ENCODE data around the gene RNASEH2A. TPM values are rescaled to one million over a fixed set of nuclear protein-coding genes. Genes with fewer than 3 reads are reported as not detected.

RNASEH2A gene
- total RNA-seq: 16.4 and 17.2 TPM in 2 replicates

DNA sequence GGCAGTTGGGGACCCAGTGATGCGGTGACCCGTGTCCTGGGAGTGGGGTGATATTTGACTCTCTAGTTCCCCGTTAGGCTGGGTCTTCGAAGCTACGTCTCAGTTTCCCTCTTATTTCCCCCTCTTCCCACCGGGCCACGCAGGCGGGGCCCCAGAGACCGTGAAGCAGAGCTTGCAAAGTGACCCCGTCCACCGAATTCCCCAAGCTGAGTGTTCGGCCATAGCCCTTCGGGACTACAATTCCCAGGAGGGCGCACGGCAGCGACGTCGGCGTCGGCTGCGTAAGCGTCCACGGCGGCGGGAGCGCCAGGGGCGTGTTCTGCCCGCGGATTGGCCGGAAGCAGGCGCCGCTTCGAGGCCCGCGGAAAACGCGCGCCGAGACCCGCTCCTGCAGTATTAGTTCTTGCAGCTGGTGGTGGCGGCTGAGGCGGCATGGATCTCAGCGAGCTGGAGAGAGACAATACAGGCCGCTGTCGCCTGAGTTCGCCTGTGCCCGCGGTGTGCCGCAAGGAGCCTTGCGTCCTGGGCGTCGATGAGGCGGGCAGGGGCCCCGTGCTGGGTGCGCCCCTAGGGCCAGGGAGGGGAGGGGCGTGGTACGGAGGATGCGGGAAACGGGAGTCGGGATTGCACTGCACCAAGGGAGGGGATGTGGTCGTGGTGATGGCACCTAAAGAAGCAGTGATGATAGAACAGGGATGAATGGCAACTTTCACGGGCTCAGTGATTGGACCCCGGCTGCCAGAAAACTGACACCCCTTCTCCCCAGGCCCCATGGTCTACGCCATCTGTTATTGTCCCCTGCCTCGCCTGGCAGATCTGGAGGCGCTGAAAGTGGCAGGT lies at the start of gene RNASEH2A:
TSS of gene RNASEH2A (plus strand) at position 343 of the 840 bp plus-strand sequence. CDS start at position 433, 90 bp downstream.
- no peak for DNase-seq (ENCODE audit: extremely low read depth, low read depth, low spot score)

DNA sequence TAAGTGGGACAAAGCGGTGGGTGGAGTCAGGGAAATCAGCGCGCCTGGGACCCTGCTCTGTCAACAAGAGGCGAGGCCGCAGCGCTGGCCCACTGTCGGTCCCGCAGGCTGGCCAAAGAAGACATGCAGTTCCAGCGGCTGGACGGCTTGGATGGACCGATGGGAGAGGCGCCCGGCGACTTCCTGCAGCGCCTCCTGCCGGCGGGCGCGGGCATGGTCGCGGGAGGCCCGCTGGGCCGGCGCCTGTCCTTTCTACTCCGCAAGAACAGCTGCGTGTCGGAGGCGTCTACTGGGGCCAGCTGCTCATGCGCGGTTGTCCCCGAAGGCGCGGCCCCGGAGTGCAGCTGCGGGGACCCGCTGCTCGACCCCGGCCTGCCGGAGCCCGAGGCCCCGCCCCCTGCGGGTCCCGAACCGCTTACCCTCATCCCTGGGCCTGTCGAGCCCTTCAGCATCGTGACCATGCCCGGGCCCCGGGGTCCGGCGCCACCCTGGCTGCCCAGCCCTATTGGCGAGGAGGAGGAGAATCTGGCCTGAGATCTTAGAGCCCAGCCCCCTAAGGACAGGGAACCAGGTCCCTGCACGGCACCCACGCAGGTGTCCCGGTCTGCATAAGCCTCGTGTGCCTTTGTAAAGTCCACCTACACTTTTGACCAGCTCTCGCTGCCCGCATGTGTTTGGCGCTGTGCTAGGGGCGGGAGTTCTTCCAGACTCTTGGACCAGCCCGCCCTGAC lies 48.7 kb upstream of the RNASEH2A start:
- DNase-seq (ENCODE audit: extremely low read depth, low read depth, low spot score): no peak

DNA sequence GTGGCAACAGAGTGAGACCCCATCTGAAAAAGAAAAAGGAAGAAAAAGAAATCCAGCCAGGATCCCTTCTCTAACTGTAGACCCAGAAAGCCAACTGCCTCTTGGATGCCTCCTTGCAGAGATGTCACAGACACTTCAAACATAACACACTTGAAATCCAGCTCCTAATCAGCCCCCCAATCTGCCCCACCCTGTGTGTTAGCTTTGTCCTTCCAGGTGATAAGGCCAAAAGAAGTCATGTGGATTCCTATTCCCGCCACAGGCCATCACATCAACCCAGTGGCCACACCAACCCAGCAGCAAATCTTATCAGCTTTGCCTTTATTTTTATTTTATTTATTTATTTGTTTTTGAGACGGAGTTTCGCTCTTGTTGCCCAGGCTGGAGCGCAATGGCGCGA lies 46.7 kb upstream of the RNASEH2A start:
- no peak for DNase-seq (ENCODE audit: extremely low read depth, low read depth, low spot score)

DNA sequence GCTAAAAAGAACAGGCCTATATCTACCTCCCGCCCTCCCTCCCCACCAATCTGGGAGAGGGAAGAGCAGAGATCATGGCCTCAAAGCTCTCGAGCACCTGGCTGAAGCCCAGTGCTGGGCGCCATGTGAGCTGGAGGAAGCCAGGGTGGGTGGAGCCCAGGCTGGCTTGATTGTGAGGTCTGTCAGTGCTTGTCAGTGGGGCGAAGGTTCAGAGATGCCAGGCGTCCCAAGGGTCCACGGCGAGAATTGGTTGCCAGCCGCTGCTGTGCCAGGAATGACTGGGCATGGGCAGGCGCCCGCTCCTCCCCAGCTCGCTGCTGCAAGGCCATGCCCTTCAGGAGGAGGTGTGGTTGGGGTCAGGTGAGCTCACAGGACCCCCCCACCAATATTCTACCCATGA lies 43.3 kb upstream of the RNASEH2A start:
- DNase-seq (ENCODE audit: extremely low read depth, low read depth, low spot score): no peak

DNA sequence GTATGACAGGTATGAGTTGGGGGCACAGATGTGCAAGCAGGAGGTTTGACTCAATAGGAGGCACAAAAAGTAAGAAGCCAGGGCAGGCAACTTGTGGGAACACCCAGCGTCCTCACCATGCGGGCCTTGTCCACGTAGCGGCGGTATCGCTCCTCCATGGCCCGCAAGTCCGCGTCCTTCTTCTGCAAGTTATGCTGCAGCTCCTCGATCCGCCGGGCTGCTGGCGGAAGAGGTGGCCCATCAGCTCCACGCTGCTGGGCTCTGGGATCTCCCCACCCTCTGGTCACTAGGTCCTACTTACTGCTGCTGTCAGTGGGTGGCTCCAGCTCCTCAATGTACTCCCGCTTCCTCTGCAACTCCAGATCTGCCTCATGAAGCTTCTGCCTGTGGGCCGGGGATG lies 41.7 kb upstream of the RNASEH2A start:
- no peak for DNase-seq (ENCODE audit: extremely low read depth, low read depth, low spot score)

DNA sequence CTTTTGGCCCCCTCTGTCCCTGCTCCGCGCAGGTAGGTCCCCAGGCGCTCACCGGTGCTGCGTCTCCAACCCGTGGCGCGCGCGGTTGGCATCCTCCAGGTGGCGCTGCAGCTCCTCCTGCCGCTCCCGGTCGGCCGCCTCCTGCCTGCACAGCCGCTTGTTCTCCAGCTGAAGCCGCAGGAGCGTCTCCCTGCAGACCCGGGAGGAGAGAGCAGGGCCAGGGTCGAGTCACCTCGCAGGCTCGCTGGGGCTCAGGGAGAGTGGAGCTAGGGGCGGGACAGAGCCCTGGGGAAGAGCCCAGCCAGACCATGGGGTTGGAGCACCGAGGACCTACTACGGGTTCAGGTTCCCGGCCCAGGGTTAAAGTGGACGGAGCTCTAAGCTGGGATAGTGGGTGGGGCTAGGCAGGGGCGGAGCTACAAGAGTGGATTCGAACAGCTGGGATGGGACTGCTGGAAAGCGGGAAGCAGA lies 40.3 kb upstream of the RNASEH2A start:
- no peak for DNase-seq (ENCODE audit: extremely low read depth, low read depth, low spot score)

DNA sequence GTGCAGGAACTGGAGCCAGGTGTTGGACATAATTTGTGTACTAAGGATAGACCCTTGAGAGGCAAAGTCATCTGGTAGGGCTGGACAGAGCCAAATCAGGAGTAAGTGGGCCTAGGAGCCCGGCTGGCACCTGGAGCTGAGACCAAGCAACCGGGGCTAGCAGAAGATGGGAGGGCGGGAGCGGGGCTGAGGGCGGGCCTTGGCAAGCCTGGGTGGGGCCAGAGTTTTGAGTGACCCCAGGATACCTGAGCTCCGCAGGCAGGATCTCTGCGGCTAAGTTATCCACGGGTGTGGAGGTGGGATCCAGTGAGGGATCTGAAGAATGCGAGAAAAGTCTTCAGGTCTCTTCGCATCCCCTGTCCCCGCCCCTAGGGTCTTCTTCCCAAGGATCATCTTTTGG lies 39.2 kb upstream of the RNASEH2A start:
- no peak for DNase-seq (ENCODE audit: extremely low read depth, low read depth, low spot score)

DNA sequence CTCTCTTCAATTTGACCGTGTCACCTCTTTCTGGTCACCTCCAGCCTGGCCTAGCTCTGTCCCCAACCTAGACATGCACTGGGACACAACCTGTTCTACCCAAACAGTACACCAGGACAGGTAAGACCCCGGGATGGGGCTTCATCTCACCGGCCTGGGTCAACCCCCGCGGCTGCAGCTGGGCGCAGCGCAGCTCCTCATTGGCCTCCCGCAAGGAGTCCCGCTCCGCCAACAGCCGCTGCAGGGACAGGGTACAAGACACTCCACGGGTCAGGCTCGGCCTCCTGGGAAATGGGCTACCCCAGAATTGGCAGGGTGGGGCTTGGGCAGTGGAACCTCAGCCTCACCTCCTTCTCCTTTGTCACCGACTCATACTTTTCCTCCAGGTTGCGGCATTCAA lies 38.7 kb upstream of the RNASEH2A start:
- DNase-seq (ENCODE audit: extremely low read depth, low read depth, low spot score): no peak

DNA sequence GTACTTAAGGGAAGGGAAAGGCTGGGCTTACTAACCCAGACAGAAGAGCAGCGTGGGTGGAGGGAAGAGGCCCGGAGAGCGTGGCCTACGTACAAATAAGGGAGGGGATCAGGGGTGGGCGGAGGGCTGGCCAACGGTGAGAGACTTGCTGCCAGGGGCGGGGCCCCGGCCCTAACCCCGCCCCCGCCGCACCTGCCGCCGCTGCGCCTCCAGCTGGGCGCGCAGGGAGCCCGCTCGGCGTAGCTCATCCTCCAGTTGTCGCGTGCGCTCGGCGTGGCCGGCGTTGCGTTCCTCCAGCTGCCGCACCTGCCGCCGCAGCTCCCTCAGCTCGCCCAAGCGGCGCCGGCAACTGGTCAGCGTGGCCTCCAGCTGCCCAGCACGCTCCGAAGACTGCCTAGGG lies 36.7 kb upstream of the RNASEH2A start:
- no peak for DNase-seq (ENCODE audit: extremely low read depth, low read depth, low spot score)

DNA sequence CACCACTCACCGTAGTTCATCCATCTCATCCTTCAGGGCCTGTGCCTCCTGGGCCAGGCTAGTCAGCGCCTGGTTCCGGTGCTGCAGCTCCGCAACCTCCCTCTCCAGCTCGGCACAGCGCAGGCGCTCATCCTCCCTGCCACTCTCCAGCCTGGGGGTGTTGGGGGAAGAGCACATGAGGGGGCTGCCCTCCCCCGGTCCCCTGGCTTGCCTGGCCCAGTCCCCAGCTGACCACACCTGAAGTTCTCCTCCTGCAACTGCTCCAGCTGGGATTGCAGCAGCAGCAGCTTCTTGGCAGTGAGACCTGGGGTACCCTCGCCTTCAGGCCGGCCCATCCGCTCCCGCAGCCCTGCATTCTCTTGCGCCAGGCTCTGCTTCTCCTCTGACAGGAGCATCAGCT lies 35.5 kb upstream of the RNASEH2A start:
- DNase-seq (ENCODE audit: extremely low read depth, low read depth, low spot score): no peak

DNA sequence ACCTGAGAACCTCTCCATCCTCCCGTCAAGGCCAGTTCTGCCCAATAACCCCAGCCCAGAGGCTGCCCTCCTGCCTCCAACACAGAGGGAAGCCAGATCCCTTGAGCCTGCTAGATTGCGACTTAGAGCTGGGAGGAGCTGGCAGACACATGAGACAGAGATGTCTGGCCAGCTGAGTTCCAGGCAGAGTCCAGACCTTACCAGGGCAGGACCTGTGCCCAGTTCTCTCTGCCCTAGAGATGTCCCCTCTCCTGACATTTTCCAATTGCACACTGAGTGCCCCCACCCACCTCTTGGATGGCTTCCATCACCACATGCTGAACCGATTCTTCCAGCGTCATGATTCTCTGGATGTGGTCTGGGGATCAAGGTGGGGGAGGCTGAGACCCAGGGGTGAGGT lies 34.1 kb upstream of the RNASEH2A start:
- DNase-seq (ENCODE audit: extremely low read depth, low read depth, low spot score): no peak

DNA sequence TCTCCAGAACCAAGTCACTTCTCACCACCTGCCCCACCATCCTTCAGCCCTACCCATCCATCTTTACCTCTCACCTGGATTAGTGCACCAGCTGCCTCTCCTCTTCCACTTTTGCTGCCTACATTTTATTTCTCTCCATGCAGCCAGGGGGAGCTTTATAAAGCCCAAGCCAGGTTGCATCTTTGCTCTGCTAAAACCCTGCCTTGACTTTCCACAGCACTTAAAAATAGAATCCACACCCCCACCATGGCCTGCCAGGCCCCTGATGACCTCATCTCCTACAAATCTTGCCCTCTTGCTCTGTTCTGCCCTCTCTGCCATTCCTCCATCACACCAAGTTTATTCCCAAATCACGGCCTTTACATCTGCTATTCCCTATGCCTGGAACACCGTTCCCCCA lies 32.8 kb upstream of the RNASEH2A start:
- DNase-seq (ENCODE audit: extremely low read depth, low read depth, low spot score): no peak

DNA sequence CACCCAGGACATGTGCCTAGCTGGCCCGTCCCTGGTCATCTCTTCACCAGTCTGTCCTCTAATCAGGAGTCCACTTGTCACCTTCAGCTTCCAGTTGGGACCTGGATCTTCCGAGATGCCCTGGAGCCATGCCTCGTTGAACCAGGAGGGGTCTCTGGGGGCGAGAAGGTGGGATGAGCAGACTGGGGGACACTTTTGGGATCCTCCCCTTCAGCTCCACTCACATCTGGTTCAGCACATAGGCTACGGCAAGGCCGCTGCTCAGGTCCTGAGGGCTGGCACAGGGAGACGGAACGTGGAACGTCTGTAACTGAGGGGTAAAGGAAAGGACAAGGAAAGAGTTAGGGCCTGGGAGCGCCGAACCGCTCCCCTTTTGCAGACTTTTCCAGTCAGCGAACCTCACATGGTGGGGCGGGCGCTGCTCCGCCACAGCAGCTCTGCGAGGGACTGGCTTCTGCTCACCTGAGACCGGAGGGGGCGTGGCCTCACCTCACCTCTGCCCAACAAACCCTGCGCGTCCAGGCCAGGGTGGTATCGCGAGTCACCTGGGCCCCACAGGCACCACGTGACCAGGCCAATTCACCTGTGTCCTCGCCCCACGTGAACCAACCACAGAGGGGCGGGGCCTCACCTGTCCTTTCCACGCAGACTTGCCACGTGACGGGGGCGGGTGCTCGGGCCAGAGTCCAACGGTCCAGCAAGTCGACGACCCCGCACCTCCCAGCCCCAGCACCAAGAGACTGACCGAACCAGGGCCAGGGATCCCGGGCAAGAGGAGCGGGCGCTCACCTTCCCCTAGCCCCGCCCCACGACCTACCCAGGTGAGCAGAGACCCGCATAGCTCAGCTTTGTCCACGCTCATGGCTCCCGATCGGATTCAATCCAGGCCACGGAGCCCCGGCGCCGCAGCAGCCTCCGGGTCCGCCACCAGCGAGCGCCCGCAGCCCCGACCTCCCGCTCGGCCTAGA lies 31.5 kb upstream of the RNASEH2A start, which contains the start of gene HOOK2:
TSS of gene HOOK2 (minus strand) at position 965 of the 968 bp plus-strand sequence. CDS start at position 862, 103 bp downstream.
- no peak for DNase-seq (ENCODE audit: extremely low read depth, low read depth, low spot score)

DNA sequence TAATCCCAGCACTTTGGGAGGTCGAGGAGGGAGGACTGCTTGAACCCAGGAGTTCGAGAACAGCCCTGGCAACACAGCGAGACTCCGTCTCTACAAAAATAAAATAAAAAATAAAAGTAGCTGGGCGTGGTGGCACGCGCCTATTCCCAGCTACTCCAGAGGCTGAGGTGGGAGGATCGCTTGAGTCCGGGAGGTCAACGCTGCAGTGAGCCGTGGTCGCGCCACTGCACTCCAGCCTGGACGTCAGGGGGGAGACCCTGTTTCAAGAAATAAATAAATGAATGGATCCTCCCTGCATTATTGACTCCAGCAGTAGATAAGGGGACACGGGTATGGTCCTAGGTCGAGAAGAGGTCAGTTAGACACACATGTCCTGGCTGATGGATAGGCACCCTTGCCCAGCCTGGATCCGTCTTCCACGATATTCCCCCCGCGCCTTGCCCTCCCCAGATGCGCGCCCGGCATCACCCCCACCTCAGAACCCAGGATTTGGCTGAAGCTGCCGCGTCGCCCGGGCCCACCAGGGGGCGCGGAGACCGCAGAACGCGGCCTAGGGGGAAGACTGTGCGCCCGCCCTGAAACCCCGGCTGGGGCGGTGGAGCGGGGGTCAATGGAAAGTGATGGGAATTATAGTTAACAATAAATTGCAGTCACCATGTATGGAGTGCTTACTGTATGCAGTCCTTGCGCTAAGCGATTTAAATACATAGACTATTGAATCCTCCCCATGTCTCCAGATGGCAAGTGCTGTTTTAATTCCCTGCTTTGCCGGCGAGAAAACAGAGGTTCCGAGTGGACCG lies 29.0 kb upstream of the RNASEH2A start:
- DNase-seq (ENCODE audit: extremely low read depth, low read depth, low spot score): no peak

DNA sequence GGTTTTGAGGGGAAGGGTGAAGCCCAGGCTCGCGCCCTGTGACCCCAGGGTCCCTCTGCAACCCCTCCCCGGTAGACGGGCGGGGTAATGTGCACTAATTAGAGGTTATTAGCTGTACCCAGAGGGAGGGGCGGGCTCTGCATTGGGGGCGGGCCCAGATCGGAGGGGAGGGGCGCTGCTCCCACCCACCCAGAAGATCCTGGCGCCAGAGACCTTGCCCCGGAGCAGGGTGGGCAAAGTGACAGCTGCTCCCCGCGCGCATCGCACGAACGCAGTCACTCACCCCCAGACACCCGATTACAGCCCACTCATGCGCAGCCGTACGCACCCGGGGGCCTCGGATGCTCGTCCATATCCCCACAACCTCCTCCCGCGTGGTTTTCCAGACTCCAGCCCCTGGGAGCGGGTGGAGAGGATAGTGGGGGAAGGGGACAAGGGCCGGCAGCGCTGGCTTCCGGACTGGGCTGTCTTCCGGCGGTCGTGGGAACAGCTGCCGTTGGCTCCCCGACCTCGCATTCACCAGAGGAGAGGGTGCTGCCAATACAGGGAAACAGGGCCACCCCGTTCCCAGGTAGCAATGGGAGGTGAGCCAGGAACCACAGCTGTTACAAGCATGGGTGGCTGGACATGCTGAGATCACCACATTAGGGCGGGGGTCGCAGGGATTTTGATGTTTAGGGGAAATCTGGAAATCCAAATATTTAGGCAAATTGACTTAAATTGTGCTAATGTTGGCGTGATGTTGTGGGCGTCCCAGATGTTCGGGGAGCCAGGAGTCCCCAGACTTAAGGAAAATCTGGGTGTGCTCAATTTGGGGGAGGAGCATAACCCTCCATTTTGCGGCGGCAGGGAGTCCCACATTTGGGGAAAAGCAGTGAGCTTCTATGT lies 28.1 kb upstream of the RNASEH2A start:
- DNase-seq (ENCODE audit: extremely low read depth, low read depth, low spot score): no peak

DNA sequence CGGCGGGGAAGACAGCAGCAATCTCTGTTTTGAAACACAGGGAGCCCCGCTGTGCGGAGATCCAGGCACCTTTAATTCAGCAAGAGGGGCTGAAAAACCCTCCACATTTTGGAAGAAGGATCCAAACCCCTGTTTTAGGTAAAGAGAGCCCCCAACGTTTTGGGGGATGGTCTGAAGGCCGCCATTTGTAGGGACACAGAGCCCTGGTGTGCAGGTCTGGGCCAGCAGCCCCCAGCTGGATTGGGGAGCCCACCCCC lies 27.6 kb upstream of the RNASEH2A start:
- DNase-seq (ENCODE audit: extremely low read depth, low read depth, low spot score): no peak

DNA sequence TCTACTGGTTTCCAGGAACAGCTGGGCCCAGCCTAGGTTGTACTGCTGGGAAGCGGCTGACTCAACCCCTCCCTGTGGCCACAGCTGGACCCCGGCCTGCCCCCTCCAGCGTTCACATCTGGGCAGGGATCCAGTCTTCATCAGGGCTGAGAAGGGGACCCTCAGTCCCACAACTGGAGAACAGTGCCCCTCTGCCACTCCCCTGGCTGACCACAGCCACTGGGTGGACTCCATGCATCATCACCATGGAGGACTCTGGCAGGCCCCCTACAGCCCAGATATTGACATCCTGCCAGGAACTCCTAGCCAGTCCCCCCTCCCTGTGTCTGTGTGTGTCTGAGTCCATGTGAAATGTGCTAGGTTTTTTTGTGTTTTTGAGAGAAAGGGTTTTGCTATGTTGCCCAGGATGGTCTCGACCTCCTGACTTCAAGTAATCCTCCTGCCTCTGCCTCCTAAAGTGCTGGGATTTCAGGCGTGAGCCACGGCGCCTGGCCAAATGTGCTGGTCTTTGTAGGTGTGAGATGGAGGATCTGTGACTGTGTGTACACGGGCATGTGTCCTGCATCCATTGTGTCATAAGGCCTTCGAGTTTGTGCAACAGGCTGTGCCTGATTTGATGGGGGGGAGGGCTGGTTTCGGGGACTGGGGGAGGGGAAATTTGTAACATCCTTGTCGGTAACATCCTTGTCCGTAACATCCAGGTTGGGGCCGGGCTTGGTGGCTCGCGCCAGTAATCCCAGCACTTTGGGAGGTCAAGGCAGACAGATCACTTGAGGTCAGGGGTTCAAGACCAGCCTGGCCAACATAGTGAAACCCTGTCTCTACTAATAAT lies 27.0 kb upstream of the RNASEH2A start:
- DNase-seq (ENCODE audit: extremely low read depth, low read depth, low spot score): no peak

DNA sequence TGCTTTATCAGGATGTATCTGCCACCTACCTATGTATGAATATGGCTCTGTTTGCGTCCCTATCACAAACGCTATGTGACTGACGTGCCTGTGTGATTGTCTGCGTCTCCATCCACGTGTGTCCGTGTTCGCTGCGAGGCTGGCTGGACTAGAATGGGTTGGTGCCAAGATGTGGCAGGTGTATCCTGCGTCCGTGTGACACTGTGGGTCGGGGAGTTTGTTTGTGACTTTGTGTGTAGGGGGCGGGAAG lies 24.3 kb upstream of the RNASEH2A start:
- DNase-seq (ENCODE audit: extremely low read depth, low read depth, low spot score): no peak
